Fibroblast of pulmonary artery (primary cell): ENCODE results near the gene NBPF8.
A peak's percentile ranks its signal among the peaks of the same experiment; 100 is the strongest.
"Not testable (repeated sequence)": the region's sequence is repeated elsewhere in the genome, so short reads cannot be mapped to it uniquely, and the experiment has no call there.

ENCODE experiments used
- DNase-seq: peaks from one replicate; pipeline ENCODE4 v3.0.0-alpha.2; 2010; ENCODE audit warnings: low read depth
- H3K4me3 ChIP-seq: replicated peaks from 2 replicates; pipeline ENCODE4 v1.5.1; 2011; ENCODE audit warnings: low read depth, mild to moderate bottlenecking, control low read depth, low read length, moderate library complexity

NBPF8 gene

GRCh38 chr1:120414911-120415480 lies at the start of gene NBPF8:
NBPF8 (plus strand) TSS chr1:120415035; CDS start chr1:120436523, 21,488 bp downstream.
- DNase-seq, result peak; percentile 64
- peak within 1 kb of the TSS; percentile 63 for H3K4me3 ChIP-seq

DNA sequence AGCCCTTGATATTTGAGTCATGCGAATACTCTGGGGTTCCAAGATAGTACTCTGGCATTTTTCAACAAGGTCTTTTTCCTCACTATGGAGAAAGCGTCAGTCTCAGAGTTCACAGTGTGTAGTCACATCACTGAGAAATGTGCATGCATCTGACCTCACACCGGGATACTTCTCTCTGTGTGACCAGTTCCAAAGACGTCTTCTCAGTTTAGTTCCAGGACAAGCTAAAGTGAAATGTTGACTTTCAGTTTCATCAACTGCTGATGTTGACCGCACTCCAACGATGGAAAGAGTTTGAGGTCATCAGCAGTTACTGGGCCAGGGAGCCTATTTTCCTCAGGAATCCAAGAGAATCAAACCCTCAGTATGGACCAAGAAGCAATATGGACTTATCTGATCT lies 47.1 kb upstream of the NBPF8 start:
- not testable (repeated sequence) for DNase-seq, H3K4me3 ChIP-seq

DNA sequence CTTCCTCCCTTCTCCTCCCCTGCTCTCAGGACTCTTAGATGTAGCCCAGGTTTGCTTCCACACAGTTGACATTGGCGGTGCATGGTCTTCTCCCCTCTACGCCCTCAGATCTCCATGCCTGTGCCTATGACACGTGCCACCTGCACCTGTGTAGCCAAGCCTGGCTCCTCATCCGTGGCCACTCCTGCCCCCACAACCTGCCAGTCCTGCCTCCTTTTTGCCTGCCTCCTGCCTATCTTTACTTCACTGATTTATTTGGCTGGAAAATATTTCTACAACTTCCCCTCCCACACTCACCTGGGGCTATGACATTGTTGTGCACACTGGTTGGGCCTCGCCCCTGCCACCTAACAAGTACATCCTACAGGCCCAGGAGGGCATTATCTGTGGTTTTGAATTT lies 28.2 kb upstream of the NBPF8 start:
- not testable (repeated sequence) for DNase-seq, H3K4me3 ChIP-seq

DNA sequence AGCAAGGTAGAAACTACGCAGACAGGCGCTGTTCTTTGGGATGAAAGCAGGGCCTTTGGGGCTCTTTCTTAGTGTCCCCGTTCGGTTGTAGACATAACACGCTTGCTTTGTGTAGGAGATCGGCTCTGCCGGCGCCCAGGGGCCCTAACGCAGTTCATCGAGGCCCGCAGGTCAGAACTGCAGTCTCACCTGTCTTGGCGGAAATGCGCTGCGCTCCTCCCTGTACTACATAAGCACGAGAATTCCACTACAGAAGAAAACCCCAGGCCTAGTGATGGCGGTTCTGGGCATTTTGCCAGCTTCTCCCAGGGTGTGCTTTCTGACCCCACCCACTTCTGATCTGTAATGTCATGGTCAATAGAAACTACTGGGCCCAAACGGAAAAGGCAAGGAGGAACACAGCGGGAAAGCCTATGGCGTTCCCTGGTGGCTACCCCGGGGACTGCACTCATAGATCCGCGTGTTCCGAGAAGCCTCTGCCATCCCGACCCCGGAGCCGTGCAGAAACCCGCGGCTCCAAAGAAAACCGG lies 26.2 kb upstream of the NBPF8 start:
- H3K4me3 ChIP-seq, result not testable (repeated sequence)
- DNase-seq, result peak; percentile 73

DNA sequence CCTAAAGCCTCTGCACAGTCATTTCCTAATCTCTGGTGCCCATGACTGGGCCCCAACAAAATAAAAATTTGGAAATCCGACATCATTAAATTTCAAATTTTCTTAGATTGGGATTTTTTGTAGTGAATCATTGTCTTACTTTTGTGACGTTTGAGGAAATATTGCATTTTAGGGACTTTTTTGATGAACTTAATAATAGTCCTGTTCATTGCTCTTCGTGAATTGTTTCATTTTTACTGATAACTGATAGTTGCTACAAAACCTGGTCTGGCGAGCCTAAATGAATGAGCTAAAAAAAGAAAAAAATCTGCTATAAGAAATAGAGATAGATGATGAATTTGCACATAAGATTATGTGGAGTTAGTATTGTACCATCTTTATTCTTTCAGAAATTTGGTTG lies 23.5 kb upstream of the NBPF8 start:
- not testable (repeated sequence) for DNase-seq, H3K4me3 ChIP-seq

DNA sequence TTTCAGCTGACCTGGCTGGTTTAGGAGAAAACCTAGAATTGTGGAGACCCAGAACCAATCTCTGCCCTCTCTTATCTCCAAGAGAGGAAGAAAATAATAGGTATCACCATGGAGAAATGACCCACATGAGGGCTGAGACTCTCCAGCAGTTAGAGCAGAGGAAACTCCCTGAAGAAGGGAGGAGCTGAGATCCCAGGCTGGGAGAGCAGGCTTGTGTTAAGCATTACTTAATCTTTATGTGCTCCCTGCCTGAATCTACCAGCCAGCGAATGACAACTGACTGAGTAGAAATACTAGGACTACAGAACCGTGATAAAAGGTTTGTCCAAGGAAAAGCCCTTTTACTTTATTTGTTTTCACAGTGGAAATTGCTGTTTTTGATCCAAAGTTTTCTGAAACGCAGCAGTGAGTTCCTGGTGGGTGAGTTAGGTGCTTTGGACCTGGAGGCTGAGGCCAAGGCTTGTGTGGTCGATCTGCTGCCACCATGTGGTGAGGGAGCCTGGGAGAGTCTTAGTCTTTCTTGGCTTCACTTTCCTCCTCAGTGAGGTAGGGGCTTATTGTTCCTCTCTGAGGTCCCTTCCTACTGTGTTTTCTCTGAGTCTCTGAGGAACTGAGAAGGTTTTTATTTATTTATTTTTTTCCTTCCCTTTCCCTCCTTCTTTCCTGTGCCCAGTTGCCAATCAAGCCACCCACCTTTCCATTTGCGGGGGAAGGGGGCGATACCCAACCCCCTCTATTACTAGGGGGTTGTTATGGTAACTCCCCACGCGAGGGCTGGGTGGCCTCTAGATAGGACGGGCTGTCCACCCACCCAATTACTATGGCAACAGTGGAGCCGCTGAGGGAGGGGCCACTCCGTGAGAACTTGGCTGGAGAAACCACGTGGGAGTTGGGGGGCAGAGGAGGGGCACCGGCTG lies 21.3 kb upstream of the NBPF8 start:
- DNase-seq, H3K4me3 ChIP-seq: not testable (repeated sequence)

DNA sequence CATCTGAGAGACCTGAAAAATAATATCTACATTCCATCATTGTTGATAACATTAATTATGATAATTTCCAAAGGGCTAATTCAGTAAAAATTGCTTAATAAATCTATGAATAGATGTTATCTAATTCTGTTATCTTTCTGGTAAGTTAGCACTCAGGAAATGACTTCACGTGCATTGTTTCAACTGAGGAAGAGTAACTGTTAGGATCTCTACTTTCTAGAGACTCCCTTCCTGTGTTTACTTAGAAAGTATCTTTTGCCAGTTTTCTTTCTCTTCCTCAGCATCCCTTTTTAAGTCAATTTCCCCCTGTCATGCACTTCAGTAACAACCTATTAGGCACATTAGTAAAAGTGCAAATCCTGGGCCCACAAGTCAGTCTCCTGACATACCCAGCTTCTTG lies 9.5 kb upstream of the NBPF8 start:
- not testable (repeated sequence) for H3K4me3 ChIP-seq, DNase-seq

- DNase-seq, result not testable (repeated sequence)
- peak overlapping the region; percentile 63 for H3K4me3 ChIP-seq
These were observed 384 bp upstream of the NBPF8 start for GRCh38 chr1:120414451-120414850.

DNA sequence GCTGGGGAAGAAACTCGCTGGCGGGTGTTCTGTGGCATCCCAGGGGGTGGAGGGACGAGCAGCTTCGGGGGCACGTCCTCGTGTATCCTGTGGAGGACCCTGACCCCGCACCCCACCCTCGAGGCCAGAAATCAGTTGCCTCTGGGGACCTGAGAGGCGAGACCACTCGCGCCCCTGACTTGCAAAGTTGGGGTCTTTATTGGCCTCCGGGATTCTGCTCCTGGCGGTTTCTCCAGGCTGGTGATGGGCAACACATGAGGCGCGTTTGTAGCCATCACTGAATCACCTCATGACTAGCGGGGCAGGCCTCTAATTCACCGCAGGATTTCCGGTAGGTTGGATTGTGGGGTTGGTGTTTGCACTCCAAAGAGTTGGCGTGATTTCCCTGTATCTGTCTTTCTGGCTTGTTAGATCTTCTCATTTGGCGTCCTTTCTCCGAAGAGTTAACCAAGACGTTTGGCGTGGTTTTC lies 692 bp downstream of the NBPF8 start:
- peak overlapping the region; percentile 63 for H3K4me3 ChIP-seq
- DNase-seq, result peak; percentile 50

DNA sequence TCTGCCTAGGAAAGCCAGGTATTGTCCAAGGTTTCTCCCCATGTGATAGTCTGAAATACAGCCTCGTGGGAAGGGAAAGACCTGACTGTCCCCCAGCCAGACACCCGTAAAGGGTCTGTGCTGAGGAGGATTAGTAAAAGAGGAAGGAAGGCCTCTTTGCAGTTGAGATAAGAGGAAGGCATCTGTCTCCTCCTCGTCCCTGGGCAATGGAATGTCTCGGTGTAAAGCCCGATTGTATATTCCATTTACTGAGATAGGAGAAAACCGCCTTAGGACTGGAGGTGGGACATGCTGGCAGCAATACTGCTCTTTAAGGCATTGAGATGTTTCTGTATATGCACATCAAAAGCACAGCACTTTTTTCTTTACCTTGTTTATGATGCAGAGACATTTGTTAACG lies 10.2 kb downstream of the NBPF8 start:
- not testable (repeated sequence) for DNase-seq, H3K4me3 ChIP-seq

DNA sequence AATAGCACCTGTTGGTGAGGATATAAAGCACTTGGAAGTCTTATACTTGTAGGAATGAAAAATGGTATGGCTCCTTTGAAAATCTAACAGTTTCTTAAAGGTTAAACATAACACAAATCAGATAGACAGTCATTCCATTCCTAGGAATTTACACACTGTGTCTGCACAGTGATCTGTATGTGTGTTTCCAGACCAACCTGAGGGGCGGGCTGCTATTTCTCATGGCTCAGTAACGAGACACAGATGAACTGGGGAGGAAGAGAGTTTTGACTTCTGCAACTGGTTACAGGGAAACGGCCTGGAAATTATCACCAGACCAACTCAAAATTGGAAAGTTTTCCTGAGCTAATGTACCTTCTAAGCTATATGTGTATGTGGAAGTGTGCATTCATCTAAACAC lies 16.8 kb downstream of the NBPF8 start:
- DNase-seq, result not testable (repeated sequence)

GRCh38 chr1:120433831-120434230 lies 19.0 kb downstream of the NBPF8 start:
- DNase-seq, H3K4me3 ChIP-seq: not testable (repeated sequence)

More for the DNA sequence above, 16.8 kb downstream of the NBPF8 start:
- not testable (repeated sequence) for H3K4me3 ChIP-seq

DNA sequence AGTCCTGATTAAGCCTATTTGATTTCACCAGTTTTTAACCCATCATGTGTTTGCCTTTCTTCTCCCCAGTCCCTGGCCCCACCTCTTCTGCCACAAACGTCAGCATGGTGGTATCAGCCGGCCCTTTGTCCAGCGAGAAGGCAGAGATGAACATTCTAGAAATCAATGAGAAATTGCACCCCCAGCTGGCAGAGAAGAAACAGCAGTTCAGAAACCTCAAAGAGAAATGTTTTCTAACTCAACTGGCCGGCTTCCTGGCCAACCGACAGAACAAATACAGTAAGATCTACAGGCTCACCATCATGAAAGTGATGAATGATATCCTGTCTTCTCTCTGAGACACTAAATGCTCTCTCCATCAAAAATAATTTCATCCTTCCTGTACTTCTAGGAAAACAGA lies 34.3 kb downstream of the NBPF8 start:
- DNase-seq, H3K4me3 ChIP-seq: not testable (repeated sequence)
